ENCODE results near the gene APP.

Gene APP

DNA sequence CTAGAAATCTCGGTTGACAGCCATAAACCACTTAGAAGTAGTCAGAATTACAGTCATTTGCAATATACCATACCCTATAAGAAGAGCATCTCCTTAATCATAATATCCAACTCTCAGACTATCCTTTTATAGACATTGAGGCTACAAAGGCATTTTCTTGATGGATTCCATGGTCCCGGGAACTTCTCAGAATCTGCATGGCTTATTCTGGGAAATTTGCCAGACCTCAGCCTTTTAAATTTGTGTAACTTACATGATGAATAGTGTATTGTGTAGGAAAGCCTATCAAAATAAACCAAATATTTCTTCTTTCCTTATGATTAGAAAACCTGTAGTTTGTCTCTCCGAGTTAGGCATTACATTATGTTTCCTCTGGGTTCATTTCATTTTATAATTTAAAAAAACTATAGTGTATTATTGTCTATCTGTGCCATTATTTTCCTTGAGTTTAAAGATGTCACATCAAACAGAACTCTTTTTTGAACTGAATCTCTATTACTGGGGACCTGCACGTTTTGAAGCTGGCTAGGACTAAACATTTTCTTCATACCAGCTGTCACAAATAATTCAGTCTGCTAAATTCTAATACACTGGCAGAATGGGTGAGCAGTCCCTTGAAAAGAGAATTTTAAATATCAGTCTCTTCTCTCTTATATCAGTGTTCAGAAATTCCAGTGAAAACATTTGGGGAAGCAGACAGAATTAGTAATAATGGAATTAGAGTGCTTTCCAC is 332.9 kb downstream of the APP start:
- Histone ChIP-seq H3K9me3 (ENCODE audit: low read length) (peaks cover 8% of the 10 kb centered on the region), H3K36me3 (ENCODE audit: insufficient read depth, low read length) (no peaks in the 10 kb centered on the region), H3K27me3 (ENCODE audit: insufficient read depth, low read length) (no peaks in the 10 kb centered on the region), H3K4me3 (ENCODE audit: low read length) (no peak overlapping the region), H2AFZ (ENCODE audit: low read depth, low read length) (no peak overlapping the region), H3K4me1 (ENCODE audit: insufficient read depth, low read length) (peaks cover 2% of the 10 kb centered on the region)

GRCh38 chr21:25836396-25836795 is 334.2 kb downstream of the APP start:
- Histone ChIP-seq H3K4me1 (ENCODE audit: insufficient read depth, low read length) (peaks cover 2% of the 10 kb centered on the region), H3K36me3 (ENCODE audit: insufficient read depth, low read length) (no peaks in the 10 kb centered on the region), H3K9me3 (ENCODE audit: low read length) (peaks cover 8% of the 10 kb centered on the region), H3K4me3 (ENCODE audit: low read length) (no peak overlapping the region), H2AFZ (ENCODE audit: low read depth, low read length) (no peak overlapping the region), H3K27me3 (ENCODE audit: insufficient read depth, low read length) (no peaks in the 10 kb centered on the region)

- no peaks in the 10 kb centered on the region for H3K36me3 ChIP-seq (ENCODE audit: insufficient read depth, low read length)
- H3K4me3 ChIP-seq (ENCODE audit: low read length) = no peak overlapping the region
- no peak overlapping the region for H2AFZ ChIP-seq (ENCODE audit: low read depth, low read length)
- H3K4me1 ChIP-seq (ENCODE audit: insufficient read depth, low read length) = peaks cover 2% of the 10 kb centered on the region
- peaks cover 8% of the 10 kb centered on the region for H3K9me3 ChIP-seq (ENCODE audit: low read length)
- no peaks in the 10 kb centered on the region for H3K27me3 ChIP-seq (ENCODE audit: insufficient read depth, low read length)
Observed at GRCh38 chr21:25834381-25834780, 336.2 kb downstream of the APP start.

DNA sequence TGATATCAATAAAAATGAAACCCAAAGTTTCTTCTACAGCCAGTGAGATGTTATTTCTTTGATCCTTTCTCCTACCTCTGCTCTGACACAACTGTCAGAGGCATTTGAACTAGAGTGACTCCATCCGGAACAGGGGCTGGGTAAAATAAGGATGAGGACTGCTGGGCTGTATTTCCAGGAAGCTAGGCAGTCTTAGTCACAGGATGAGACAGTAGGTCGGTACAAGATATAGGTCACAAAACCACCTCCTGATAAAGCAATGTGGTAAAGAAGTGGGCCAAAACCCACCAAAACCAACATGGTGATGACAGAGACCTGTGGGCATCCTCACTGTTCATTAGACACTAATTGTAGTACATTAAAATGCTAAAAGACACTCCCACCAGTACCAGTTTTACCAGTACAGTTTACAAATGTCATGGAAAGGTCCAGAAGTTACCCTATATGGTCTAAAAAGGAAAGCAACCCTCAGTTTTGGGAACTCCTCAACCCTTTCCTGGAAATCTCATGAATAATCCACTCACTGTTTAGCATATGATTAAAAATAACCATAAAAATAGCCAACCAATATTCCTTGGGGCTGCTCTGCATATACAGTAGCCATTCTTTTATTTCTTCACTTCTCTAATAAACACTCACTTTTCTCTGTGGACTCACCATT is 339.1 kb downstream of the APP start:
- H2AFZ ChIP-seq (ENCODE audit: low read depth, low read length) = no peak overlapping the region
- no peaks in the 10 kb centered on the region for H3K27me3 ChIP-seq (ENCODE audit: insufficient read depth, low read length)
- no peaks in the 10 kb centered on the region for H3K36me3 ChIP-seq (ENCODE audit: insufficient read depth, low read length)
- peaks cover 8% of the 10 kb centered on the region for H3K9me3 ChIP-seq (ENCODE audit: low read length)
- no peak overlapping the region for H3K4me3 ChIP-seq (ENCODE audit: low read length)
- peaks cover 2% of the 10 kb centered on the region for H3K4me1 ChIP-seq (ENCODE audit: insufficient read depth, low read length)
